CD4-positive, alpha-beta T cell treated with Interleukin-6 at 100 ng/mL for 8 hours (primary cell): ENCODE results near the gene ZNF618.

Experiments
- DNase-seq: peaks from one replicate; pipeline ENCODE4 v3.0.0-alpha.2; 2020; ENCODE audit warnings: mixed read lengths, low spot score

The ZNF618 gene

DNA sequence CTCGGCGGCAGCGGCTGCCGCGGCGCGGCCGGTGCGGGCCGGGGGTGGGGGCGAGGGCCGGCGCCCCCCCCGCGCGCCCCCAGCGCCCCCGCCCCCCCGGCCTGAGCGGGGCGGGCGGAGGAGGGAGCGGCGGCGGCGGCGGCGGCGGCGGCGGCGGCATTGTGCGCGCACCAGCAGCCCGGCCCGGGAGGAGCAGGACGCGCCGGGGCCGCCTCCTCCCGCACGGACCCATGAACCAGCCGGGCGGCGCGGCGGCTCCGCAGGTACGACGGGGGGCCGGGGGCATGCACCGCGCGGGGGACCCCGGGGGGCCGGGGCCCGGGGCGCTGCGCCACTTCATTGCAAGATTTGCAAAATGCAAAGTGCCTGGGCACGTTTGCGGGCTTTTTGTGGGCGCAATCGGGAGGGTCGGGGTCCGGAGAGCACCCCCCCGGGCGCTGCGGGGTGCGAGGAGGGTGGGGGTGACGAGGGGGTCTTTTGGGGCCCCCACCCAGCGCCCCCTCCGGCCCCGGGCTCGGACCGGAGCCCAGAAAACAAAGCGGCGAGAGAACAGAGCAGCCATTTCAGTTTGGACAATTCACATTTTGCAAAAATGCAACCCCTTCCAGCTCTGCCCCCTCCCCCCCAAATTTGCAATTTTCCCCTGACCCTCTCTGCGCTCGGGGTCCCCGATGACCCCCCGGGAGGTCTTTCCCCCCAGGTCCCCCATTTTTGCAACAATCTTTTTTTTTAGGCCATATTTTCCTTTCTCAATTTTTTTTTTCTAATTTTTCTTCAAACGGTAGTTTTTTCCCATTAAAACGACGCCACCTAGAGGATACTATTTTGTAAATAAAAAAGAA is at the start of gene ZNF618:
Gene ZNF618 (plus strand): TSS at position 159 of the 842 bp plus-strand sequence. CDS start 72 bp downstream, at position 231.
- DNase-seq, result no peak

DNA sequence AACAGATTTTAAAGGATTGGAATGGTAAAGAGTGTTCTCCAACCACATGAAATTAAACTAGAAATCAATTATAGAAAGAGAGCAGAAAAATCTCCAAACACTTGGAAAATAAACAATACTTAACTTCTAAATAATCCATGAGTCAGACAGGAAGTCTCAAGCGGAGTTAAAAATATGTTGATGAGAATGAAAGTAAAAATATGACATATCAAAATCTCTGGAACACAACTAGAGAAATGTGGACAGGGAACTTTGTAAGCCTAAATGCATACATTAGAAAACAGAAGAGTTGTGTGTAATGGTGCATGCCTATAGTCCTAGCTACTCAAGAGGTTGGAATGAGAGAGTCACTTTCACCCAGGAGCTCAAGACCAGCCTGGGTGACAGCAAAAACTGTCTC is 47.9 kb upstream of the ZNF618 start:
- DNase-seq, result no peak

DNA sequence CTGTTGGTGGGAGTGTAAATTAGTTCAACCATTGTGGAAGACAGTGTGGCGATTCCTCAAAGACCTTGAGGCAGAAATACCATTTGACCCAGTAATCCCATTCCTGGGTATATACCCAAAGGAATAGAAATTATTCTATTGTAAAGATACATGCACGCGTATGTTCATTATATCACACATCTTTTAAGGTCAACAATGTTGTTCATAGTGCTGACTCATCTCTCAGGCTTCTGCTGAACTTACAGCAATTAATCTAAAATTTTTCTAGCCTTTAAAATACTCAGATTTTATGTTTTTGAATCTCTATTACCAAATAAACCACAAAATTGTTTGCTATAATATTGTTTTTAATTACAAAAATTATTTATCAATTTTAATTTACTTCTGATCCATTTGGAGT is 38.8 kb upstream of the ZNF618 start:
- DNase-seq, result no peak

- no peak for DNase-seq
These were observed 34.0 kb upstream of the ZNF618 start for GRCh38 chr9:113842086-113842485.

DNA sequence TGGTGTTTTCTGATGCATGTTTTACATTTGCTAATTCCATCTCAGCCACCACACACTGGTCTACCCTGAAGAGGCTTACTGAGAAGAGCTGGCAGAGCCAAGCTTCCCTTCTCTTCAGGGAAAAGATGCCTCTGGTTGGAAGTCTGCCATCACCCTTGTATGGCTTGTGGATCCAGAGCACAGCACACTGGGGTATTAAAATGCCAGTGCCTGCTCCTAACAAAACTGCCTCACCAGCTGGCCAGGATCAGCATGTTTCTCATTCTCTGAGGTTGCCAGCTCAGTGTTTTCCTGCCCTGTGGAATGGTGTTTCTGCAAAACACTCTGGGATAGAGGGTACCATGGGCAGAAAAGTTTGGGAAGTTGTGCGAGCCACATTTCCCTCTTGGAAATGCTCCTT is 31.6 kb upstream of the ZNF618 start:
- no peak for DNase-seq

DNA sequence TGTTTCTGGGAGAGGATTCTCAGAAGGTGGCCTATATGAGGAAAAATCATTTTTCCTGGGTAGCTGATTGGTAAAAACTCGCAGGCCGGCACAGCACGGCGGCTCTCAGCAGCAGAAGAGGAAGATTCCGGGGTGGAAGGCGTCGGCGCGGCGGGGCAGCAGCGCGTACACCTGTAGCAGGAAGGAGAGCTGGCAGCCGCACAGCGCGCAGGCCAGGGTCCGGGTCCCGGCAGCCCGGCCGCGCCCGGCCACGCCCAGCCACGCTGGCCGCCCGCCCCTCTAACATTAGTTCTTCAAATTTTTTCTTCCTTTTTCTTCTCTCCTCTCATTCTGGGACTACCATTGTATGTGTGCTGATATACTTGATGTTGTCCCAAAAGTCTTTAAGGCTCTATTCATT is 24.8 kb upstream of the ZNF618 start:
- DNase-seq, result no peak

- no peak for DNase-seq
These were observed 24.2 kb upstream of the ZNF618 start for GRCh38 chr9:113851873-113852272.

DNA sequence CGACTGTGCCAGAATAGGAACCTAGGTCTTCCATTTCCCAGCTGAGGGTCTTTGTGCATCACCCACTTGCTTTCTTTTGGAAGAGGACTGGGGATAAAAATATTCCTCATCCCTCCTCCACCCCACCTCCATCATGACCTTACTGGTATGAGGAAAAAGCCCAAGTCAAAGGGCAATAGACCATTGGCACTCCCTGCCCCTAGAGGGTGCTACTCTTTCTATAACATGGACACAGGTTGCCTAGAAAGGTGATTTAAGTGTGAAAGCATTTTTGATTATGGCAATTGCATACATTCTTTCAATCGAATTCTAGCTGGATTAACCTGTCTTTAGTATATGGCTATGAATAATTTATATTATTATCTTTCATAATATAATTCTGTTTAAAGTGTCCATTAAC is 22.8 kb upstream of the ZNF618 start:
- no peak for DNase-seq

- no peak for DNase-seq
These were observed 21.8 kb upstream of the ZNF618 start for GRCh38 chr9:113854310-113854709.

DNA sequence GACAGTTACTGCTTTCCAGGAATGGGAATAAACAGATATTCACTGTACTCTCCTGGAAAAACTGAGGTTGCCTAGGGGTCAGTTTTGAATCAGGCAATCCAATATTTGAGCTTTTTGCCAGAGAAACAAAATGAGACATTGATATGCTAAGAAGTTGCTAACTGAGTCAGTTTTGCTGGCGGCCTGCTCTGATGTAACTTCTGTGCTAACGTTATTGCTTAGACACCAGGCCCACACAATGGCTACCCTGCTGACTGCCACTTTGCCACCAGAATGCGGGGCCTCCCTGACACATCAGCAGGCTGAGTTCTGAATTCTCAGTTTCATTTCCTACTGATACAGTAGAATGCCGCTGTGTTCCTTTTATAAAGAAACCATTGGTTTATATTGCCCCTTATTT is 18.2 kb upstream of the ZNF618 start:
- DNase-seq, result no peak

DNA sequence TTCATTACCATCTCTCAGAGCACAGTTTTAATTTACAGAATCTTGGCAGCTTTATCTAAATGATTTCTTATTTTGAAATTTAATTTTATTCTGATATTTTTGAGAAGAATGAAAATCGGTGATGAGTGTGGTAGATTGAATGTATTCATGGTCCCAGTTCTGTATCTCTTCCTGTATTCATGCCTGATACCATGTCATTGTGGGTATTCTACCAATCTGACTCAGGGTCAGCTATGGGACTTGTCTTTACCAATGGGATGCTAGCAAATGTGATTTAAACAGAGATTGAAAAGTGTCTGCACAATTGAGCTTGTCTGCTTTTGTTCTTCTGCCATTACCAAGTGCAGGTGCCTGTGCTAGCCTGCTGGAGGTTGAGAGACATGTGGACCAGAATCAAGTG is 17.8 kb upstream of the ZNF618 start:
- no peak for DNase-seq

- DNase-seq, result no peak
These were observed 12.8 kb upstream of the ZNF618 start for GRCh38 chr9:113863345-113863744.

- no peak for DNase-seq
These were observed 7.6 kb upstream of the ZNF618 start for GRCh38 chr9:113868501-113868900.

GRCh38 chr9:113872485-113873143 is 3.5 kb upstream of the ZNF618 start:
- DNase-seq, result no peak

- no peak for DNase-seq
These were observed 2.7 kb upstream of the ZNF618 start for GRCh38 chr9:113873446-113873845.

- DNase-seq, result no peak
These were observed 2.2 kb upstream of the ZNF618 start for GRCh38 chr9:113873926-113874325.

DNA sequence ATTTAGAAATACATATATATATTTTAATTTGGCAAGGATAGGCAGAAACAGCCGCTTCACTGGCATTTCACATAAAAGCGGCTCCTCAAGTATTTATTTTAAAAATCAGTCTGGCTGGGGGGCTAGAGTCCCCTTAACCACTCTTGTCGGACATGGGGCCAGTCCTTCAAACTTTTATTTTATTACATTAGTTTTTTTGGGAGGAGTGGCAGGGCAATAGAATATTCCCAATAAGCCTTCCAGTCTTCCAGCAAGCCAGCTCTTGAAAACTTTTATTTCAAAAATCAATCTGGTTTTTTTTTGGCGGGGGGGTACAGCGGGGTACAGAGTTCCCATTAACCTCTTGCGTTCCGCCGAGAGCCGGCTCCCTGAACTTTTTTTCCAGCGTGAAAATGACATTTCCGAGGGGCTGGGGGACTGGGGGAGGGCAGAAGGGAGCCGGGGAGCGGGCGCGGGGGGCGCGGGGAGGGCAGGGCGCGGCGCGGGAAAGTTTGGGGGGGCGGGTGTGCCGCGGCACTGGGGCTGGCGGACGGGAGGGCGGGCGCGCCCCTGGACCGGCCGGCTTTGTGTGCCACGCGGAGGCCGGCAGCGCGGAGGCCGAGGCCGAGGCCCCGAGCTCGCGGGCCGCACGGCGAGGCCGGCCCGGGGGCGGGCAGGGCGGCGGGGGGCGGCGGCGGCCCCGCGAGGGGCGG is 504 bp upstream of the ZNF618 start:
- no peak for DNase-seq

- no peak for DNase-seq
These were observed 872 bp downstream of the ZNF618 start for GRCh38 chr9:113876993-113877368.

- no peak for DNase-seq
These were observed 3.2 kb downstream of the ZNF618 start for GRCh38 chr9:113879318-113879717.

DNA sequence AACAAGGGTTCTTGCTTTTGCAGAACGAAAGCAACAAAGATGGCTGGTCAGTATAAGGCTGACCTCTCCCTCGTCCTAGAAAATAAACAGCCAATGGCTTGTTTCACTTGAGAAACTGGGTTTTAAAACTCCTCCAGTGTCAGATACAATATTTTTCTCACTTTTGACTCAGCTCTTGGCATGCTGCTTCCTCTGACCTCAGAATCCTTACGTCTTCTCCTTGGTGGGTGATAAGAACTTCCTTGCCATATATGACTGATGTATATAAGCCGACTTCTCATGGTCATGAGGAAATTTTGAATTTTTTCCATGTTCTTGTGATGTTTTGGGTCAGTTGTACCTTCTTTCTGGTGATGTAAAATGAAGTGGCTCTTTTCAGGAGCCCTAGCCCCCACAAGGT is 3.8 kb downstream of the ZNF618 start:
- no peak for DNase-seq

- no peak for DNase-seq
These were observed 6.1 kb downstream of the ZNF618 start for GRCh38 chr9:113882181-113882580.

DNA sequence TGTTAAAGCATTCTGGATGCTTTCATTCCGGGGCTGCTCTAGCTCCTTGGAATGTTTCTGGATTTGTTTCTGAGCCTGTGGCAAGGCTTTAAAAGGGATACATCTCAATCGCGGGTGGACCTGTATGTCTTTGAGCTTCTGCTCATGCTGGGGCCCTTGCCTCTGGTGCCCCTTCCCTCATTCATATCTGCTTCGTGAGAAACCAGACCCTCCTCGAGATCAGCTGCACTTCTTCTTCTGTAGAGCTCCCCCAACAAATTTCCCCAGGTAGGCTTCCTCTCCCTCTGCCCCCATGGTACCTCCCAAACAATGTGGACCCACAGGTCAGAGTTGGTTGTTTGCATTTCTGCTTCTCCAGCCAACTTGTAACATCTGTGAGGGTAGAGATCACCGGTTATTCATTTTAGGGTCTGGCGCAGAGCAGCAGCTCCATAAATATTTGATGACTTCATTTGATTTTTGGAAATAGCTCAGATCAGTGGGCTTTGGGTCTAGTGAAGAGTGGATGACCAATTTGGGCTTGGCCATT is 6.6 kb downstream of the ZNF618 start:
- DNase-seq, result no peak
